WTC11 (cell line): ENCODE results near the gene DNAJC6. TPM values are rescaled to one million over a fixed set of nuclear protein-coding genes. Genes with fewer than 3 reads are reported as not detected.

Experiments
- ATAC-seq: fragments of 200-7000 bp; cut with Tn5 transposase; 2 replicates; pipeline ENCODE4 v1.10.0; 2021; ENCODE audit warnings: mild to moderate bottlenecking, moderate library complexity
- CTCF ChIA-PET: fragments of 300-600 bp; sonication (Branson Sonifier 250); formaldehyde crosslinking; loops from one replicate; lab custom pipeline; 2021; ENCODE audit warnings: antibody characterized with exemption; lab: Charles Lee
- POLR2A ChIA-PET: fragments of 350-600 bp; sonication (Branson Sonifier 250); formaldehyde crosslinking; loops from one replicate; lab custom pipeline; 2021; ENCODE audit warnings: antibody characterized with exemption; lab: Charles Lee
- DNase-seq: peaks from one replicate; pipeline ENCODE4 v3.0.0; 2021; ENCODE audit warnings: low spot score
- H3K27ac Mint-ChIP-seq: 2 replicates; pipeline ENCODE4 v1.8.0; 2021; ENCODE audit warnings: mixed read lengths
- H3K27me3 Mint-ChIP-seq: 2 replicates; pipeline ENCODE4 v1.8.0; 2021; ENCODE audit warnings: low read depth, mild to moderate bottlenecking, moderate library complexity, mixed read lengths
- H3K36me3 Mint-ChIP-seq: 2 replicates; pipeline ENCODE4 v1.8.0; 2021; ENCODE audit warnings: mixed read lengths
- H3K4me1 Mint-ChIP-seq: 2 replicates; pipeline ENCODE4 v1.8.0; 2022; ENCODE audit warnings: mixed read lengths
- H3K4me3 Mint-ChIP-seq: 2 replicates; pipeline ENCODE4 v1.8.0; 2021; ENCODE audit warnings: mild to moderate bottlenecking, moderate library complexity, mixed read lengths
- H3K9me3 Mint-ChIP-seq: 2 replicates; pipeline ENCODE4 v1.8.0; 2021; ENCODE audit warnings: mixed read lengths
- ETV6 ChIP-seq: sonication (generic); formaldehyde crosslinking; IDR thresholded peaks from 2 replicates; pipeline ENCODE4 v1.8.1; 2022; ENCODE audit warnings: mild to moderate bottlenecking, missing genetic modification reagents
- FOXK1 ChIP-seq: sonication (generic); formaldehyde crosslinking; IDR thresholded peaks from 2 replicates; pipeline ENCODE4 v1.8.0; 2022; ENCODE audit warnings: mild to moderate bottlenecking, moderate library complexity, missing genetic modification reagents
- GRHL2 ChIP-seq: fragments of 250-450 bp; sonication (Bioruptor Pico); IDR thresholded peaks from 2 replicates; pipeline ENCODE4 v1.8.0; 2022; ENCODE audit warnings: mild to moderate bottlenecking, moderate library complexity; ENCODE audit not compliant: insufficient replicate concordance, severe bottlenecking
- JAZF1 ChIP-seq: fragments of 250-450 bp; sonication (Bioruptor Pico); IDR thresholded peaks from 2 replicates; pipeline ENCODE4 v1.9.0; 2021; ENCODE audit warnings: moderate library complexity, mild to moderate bottlenecking, inconsistent platforms
- JUN ChIP-seq: sonication (generic); formaldehyde crosslinking; IDR thresholded peaks from 2 replicates; pipeline ENCODE4 v1.8.0; 2023; ENCODE audit warnings: mild to moderate bottlenecking, missing genetic modification reagents
- MYBL2 ChIP-seq: sonication (generic); formaldehyde crosslinking; IDR thresholded peaks from 2 replicates; pipeline ENCODE4 v1.8.1; 2023; ENCODE audit warnings: mild to moderate bottlenecking, moderate library complexity, missing genetic modification reagents
- NFE2L1 ChIP-seq: sonication (generic); formaldehyde crosslinking; IDR thresholded peaks from 2 replicates; pipeline ENCODE4 v1.8.1; 2023; ENCODE audit warnings: missing genetic modification reagents
- NFYB ChIP-seq: sonication (generic); formaldehyde crosslinking; conservative IDR thresholded peaks from 2 replicates; pipeline ENCODE4 v1.8.0; 2022; ENCODE audit warnings: low read depth, missing genetic modification reagents
- SMAD3 ChIP-seq: sonication (generic); formaldehyde crosslinking; IDR thresholded peaks from 2 replicates; pipeline ENCODE4 v1.8.0; 2022; ENCODE audit warnings: missing genetic modification reagents, mild to moderate bottlenecking, borderline replicate concordance
- TEAD4 ChIP-seq: sonication (generic); formaldehyde crosslinking; IDR thresholded peaks from 2 replicates; pipeline ENCODE4 v1.8.0; 2022; ENCODE audit warnings: mild to moderate bottlenecking, missing genetic modification reagents
- ZNF121 ChIP-seq: sonication (generic); formaldehyde crosslinking; IDR thresholded peaks from 2 replicates; pipeline ENCODE4 v1.8.0; 2023; ENCODE audit warnings: missing genetic modification reagents
- ZNF138 ChIP-seq: sonication (generic); formaldehyde crosslinking; conservative IDR thresholded peaks from 2 replicates; pipeline ENCODE4 v1.8.1; 2022; ENCODE audit warnings: mild to moderate bottlenecking, moderate library complexity, missing genetic modification reagents
- ZNF232 ChIP-seq: sonication (generic); formaldehyde crosslinking; IDR thresholded peaks from 2 replicates; pipeline ENCODE4 v1.8.0; 2022; ENCODE audit warnings: mild to moderate bottlenecking, missing genetic modification reagents
- ZNF317 ChIP-seq: sonication (generic); formaldehyde crosslinking; IDR thresholded peaks from 2 replicates; pipeline ENCODE4 v1.8.1; 2023; ENCODE audit warnings: low read depth, mild to moderate bottlenecking, moderate library complexity, missing genetic modification reagents, borderline replicate concordance
- ZNF396 ChIP-seq: fragments of 250-450 bp; sonication (Bioruptor Pico); IDR thresholded peaks from 2 replicates; pipeline ENCODE4 v1.8.0; 2021; ENCODE audit warnings: mild to moderate bottlenecking, moderate library complexity, borderline replicate concordance
- total RNA-seq: library from RNA; stranded (reverse); gene quantifications from 3 replicates; pipeline ENCODE4 v1.2.3, GENCODE V29; 2021
- TF ChIP-seq, protein P1 (sequence below): sonication (generic); formaldehyde crosslinking; IDR thresholded peaks from 2 replicates; pipeline ENCODE4 v1.8.1; 2022; ENCODE audit warnings: low read depth, mild to moderate bottlenecking, moderate library complexity, missing genetic modification reagents, borderline replicate concordance
- TF ChIP-seq, protein P2 (sequence below): sonication (generic); formaldehyde crosslinking; IDR thresholded peaks from 2 replicates; pipeline ENCODE4 v1.8.1; 2022; ENCODE audit warnings: low read depth, missing genetic modification reagents, borderline replicate concordance
- TF ChIP-seq, protein P3 (sequence below): sonication (generic); formaldehyde crosslinking; conservative IDR thresholded peaks from 2 replicates; pipeline ENCODE4 v1.8.1; 2022; ENCODE audit warnings: mild to moderate bottlenecking, missing genetic modification reagents
- TF ChIP-seq, protein P4 (sequence below): sonication (generic); formaldehyde crosslinking; IDR thresholded peaks from 2 replicates; pipeline ENCODE4 v1.8.1; 2022; ENCODE audit warnings: mild to moderate bottlenecking, missing genetic modification reagents, moderate library complexity, borderline replicate concordance
- TF ChIP-seq, protein P5 (sequence below): sonication (generic); formaldehyde crosslinking; IDR thresholded peaks from 2 replicates; pipeline ENCODE4 v1.8.0; 2022; ENCODE audit warnings: mild to moderate bottlenecking, missing genetic modification reagents
- TF ChIP-seq, protein P6 (sequence below): sonication (generic); formaldehyde crosslinking; conservative IDR thresholded peaks from 2 replicates; pipeline ENCODE4 v1.8.1; 2023; ENCODE audit warnings: mild to moderate bottlenecking, low read depth, missing genetic modification reagents, moderate library complexity
- TF ChIP-seq, protein P7 (sequence below): sonication (generic); formaldehyde crosslinking; IDR thresholded peaks from 2 replicates; pipeline ENCODE4 v1.8.0; 2023; ENCODE audit warnings: missing genetic modification reagents
- TF ChIP-seq, protein P8 (sequence below): sonication (generic); formaldehyde crosslinking; IDR thresholded peaks from 2 replicates; pipeline ENCODE4 v1.8.0; 2023; ENCODE audit warnings: mild to moderate bottlenecking, missing genetic modification reagents
- TF ChIP-seq, protein P9 (sequence below): fragments of 250-450 bp; sonication (Bioruptor Pico); IDR thresholded peaks from 2 replicates; pipeline ENCODE4 v1.9.0; 2021; ENCODE audit warnings: mild to moderate bottlenecking

Gene DNAJC6
- total RNA-seq, 1 experiment from 2014 or later = 9.1 TPM

DNA sequence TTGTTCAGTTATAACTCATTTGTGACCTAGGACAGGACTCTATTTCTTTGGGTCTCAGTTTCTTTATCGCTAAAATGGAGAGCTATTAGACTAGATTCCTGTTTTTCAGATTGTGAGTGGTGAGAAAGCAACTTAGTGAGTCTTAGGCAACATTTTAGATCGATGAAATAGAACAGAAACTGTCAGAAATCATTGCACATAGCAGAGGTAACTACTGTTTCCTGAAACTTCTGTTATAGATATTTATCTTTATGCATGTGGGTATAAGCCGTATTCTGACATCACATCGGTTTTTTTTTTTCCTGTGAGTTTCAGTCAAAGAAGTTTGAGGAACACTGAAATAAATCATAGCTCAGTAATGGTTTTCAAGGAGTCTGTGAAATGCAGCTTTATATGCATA is 42.1 kb upstream of the DNAJC6 start:
- TF ChIP-seq ETV6 (CRISPR knock-in tag) = no peak
- no peak for TF ChIP-seq NFE2L1 (CRISPR knock-in tag)
- TF ChIP-seq SMAD3 (CRISPR knock-in tag) = no peak
- TF ChIP-seq GRHL2 (CRISPR knock-in tag) = no peak
- TF ChIP-seq ZNF138 (CRISPR knock-in tag) = no peak
- TF ChIP-seq, protein P1, sequence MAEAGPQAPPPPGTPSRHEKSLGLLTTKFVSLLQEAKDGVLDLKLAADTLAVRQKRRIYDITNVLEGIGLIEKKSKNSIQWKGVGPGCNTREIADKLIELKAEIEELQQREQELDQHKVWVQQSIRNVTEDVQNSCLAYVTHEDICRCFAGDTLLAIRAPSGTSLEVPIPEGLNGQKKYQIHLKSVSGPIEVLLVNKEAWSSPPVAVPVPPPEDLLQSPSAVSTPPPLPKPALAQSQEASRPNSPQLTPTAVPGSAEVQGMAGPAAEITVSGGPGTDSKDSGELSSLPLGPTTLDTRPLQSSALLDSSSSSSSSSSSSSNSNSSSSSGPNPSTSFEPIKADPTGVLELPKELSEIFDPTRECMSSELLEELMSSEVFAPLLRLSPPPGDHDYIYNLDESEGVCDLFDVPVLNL (CRISPR knock-in tag) = no peak
- TF ChIP-seq, protein P2, sequence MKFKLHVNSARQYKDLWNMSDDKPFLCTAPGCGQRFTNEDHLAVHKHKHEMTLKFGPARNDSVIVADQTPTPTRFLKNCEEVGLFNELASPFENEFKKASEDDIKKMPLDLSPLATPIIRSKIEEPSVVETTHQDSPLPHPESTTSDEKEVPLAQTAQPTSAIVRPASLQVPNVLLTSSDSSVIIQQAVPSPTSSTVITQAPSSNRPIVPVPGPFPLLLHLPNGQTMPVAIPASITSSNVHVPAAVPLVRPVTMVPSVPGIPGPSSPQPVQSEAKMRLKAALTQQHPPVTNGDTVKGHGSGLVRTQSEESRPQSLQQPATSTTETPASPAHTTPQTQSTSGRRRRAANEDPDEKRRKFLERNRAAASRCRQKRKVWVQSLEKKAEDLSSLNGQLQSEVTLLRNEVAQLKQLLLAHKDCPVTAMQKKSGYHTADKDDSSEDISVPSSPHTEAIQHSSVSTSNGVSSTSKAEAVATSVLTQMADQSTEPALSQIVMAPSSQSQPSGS (CRISPR knock-in tag) = no peak
- TF ChIP-seq, protein P3, sequence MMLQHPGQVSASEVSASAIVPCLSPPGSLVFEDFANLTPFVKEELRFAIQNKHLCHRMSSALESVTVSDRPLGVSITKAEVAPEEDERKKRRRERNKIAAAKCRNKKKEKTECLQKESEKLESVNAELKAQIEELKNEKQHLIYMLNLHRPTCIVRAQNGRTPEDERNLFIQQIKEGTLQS = no peak
- no peak for TF ChIP-seq MYBL2 (CRISPR knock-in tag)
- TF ChIP-seq, protein P4, sequence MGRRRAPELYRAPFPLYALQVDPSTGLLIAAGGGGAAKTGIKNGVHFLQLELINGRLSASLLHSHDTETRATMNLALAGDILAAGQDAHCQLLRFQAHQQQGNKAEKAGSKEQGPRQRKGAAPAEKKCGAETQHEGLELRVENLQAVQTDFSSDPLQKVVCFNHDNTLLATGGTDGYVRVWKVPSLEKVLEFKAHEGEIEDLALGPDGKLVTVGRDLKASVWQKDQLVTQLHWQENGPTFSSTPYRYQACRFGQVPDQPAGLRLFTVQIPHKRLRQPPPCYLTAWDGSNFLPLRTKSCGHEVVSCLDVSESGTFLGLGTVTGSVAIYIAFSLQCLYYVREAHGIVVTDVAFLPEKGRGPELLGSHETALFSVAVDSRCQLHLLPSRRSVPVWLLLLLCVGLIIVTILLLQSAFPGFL (CRISPR knock-in tag) = no peak
- TF ChIP-seq ZNF232 = no peak
- TF ChIP-seq FOXK1 (CRISPR knock-in tag) = no peak
- TF ChIP-seq, protein P5, sequence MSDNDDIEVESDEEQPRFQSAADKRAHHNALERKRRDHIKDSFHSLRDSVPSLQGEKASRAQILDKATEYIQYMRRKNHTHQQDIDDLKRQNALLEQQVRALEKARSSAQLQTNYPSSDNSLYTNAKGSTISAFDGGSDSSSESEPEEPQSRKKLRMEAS (CRISPR knock-in tag) = no peak
- TF ChIP-seq TEAD4 (CRISPR knock-in tag) = no peak
- no peak for TF ChIP-seq JAZF1 (CRISPR knock-in tag)
- TF ChIP-seq ZNF121 (CRISPR knock-in tag) = no peak
- no peak for TF ChIP-seq JUN (CRISPR knock-in tag)
- POLR2A ChIA-PET = interaction anchor here (0.7 to 0.9 kb wide), 2 partner anchors 42 to 1472 kb away, joined by 3 to 4 read pairs; partner anchors contain the start of gene DNAJC6
- Mint-ChIP-seq H3K36me3 (no peaks in the 10 kb centered on the region), H3K27ac (no peak overlapping the region), H3K27me3 (peaks cover 12% of the 10 kb centered on the region), H3K4me1 (peaks cover 33% of the 10 kb centered on the region), H3K9me3 (no peaks in the 10 kb centered on the region), H3K4me3 (no peak overlapping the region)
- CTCF ChIA-PET = interaction anchor here (1.2 to 4.2 kb wide), 2 partner anchors 11 to 42 kb away, joined by 4 to 28 read pairs; partner anchors contain the start of gene DNAJC6
- ATAC-seq (no peak), DNase-seq (no peak)

DNA sequence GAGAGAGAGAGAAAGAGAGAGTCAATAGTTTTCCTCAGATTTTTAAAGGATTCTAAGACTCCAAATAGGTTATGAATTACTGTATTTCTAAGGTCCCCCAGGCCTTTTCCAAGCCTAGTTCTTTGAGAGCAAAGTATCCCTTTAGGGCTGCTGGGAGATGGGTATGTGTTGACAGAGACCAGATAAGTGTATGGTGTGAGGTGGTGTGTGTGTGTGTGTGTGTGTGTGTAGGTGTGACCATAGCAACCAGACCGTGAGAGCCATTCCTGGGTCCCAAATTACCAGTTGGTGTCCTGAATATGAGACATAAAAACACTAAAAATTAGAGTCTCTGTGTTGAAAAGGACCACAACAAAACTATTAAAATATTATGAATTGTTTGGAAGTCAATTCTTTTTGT is 41.7 kb upstream of the DNAJC6 start:
- Mint-ChIP-seq H3K36me3 (no peaks in the 10 kb centered on the region), H3K9me3 (no peaks in the 10 kb centered on the region), H3K4me3 (no peak overlapping the region), H3K27me3 (peaks cover 12% of the 10 kb centered on the region), H3K27ac (no peak overlapping the region), H3K4me1 (peaks cover 33% of the 10 kb centered on the region)
- no peak for DNase-seq
- POLR2A ChIA-PET = no interaction called here
- ATAC-seq = no peak
- CTCF ChIA-PET = interaction anchor here (4.2 kb wide), 1 partner anchor 10 kb away, joined by 28 read pairs; no protein-coding TSS in a partner anchor
- no peak for TF ChIP-seq SMAD3 (CRISPR knock-in tag)
- TF ChIP-seq, protein P6, sequence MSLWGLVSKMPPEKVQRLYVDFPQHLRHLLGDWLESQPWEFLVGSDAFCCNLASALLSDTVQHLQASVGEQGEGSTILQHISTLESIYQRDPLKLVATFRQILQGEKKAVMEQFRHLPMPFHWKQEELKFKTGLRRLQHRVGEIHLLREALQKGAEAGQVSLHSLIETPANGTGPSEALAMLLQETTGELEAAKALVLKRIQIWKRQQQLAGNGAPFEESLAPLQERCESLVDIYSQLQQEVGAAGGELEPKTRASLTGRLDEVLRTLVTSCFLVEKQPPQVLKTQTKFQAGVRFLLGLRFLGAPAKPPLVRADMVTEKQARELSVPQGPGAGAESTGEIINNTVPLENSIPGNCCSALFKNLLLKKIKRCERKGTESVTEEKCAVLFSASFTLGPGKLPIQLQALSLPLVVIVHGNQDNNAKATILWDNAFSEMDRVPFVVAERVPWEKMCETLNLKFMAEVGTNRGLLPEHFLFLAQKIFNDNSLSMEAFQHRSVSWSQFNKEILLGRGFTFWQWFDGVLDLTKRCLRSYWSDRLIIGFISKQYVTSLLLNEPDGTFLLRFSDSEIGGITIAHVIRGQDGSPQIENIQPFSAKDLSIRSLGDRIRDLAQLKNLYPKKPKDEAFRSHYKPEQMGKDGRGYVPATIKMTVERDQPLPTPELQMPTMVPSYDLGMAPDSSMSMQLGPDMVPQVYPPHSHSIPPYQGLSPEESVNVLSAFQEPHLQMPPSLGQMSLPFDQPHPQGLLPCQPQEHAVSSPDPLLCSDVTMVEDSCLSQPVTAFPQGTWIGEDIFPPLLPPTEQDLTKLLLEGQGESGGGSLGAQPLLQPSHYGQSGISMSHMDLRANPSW (CRISPR knock-in tag) = no peak
- TF ChIP-seq, protein P7, sequence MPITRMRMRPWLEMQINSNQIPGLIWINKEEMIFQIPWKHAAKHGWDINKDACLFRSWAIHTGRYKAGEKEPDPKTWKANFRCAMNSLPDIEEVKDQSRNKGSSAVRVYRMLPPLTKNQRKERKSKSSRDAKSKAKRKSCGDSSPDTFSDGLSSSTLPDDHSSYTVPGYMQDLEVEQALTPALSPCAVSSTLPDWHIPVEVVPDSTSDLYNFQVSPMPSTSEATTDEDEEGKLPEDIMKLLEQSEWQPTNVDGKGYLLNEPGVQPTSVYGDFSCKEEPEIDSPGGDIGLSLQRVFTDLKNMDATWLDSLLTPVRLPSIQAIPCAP (CRISPR knock-in tag) = no peak
- no peak for TF ChIP-seq ZNF396 (CRISPR knock-in tag)
- no peak for TF ChIP-seq ZNF317 (CRISPR knock-in tag)
- TF ChIP-seq NFYB = no peak
- TF ChIP-seq, protein P8, sequence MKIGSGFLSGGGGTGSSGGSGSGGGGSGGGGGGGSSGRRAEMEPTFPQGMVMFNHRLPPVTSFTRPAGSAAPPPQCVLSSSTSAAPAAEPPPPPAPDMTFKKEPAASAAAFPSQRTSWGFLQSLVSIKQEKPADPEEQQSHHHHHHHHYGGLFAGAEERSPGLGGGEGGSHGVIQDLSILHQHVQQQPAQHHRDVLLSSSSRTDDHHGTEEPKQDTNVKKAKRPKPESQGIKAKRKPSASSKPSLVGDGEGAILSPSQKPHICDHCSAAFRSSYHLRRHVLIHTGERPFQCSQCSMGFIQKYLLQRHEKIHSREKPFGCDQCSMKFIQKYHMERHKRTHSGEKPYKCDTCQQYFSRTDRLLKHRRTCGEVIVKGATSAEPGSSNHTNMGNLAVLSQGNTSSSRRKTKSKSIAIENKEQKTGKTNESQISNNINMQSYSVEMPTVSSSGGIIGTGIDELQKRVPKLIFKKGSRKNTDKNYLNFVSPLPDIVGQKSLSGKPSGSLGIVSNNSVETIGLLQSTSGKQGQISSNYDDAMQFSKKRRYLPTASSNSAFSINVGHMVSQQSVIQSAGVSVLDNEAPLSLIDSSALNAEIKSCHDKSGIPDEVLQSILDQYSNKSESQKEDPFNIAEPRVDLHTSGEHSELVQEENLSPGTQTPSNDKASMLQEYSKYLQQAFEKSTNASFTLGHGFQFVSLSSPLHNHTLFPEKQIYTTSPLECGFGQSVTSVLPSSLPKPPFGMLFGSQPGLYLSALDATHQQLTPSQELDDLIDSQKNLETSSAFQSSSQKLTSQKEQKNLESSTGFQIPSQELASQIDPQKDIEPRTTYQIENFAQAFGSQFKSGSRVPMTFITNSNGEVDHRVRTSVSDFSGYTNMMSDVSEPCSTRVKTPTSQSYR = no peak
- TF ChIP-seq, protein P9, sequence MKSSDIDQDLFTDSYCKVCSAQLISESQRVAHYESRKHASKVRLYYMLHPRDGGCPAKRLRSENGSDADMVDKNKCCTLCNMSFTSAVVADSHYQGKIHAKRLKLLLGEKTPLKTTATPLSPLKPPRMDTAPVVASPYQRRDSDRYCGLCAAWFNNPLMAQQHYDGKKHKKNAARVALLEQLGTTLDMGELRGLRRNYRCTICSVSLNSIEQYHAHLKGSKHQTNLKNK (CRISPR knock-in tag) = no peak
